GM12892 (cell line): Measurements from ENCODE around the gene HSPH1.

Experiments
- POLR2A ChIP-seq: IDR thresholded peaks from 2 replicates; pipeline ENCODE4 v1.6.1; 2011; ENCODE audit warnings: low read depth, low read length, control low read depth
- TAF1 ChIP-seq: IDR thresholded peaks from 2 replicates; pipeline ENCODE4 v1.6.1; 2011; ENCODE audit warnings: low read depth, mild to moderate bottlenecking, control low read depth, low read length, borderline replicate concordance

DNA sequence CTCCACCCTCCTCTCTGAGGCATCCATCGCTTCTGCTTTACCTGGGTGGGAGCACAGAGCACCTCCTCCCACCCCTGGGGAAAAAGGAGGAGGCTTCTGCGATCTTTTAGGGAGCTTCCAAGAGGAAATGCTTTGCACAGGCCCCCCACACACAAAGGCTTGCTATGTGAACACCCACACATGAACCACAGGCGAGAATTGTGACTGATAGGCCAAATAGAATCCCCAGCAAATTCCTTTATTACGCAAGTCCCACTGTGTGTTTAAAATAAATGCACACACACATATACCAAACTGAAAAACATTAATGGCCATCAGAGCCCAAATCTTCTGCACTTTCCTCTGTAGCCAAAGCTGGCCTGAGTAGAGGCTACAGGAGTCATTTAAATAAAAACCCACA is 50.6 kb downstream of the HSPH1 start:
- TF ChIP-seq POLR2A = no peak
- no peak for TF ChIP-seq TAF1
